UCSD-AML1 (cell line): ENCODE results near the gene PCNX3.

Source experiments
- DNase-seq: peaks from one replicate; lab custom pipeline; 2025; ENCODE audit not compliant: unreplicated experiment; lab: John Stamatoyannopoulos, UW

Gene PCNX3

GRCh38 chr11:65580031-65580692 is 35.4 kb upstream of the PCNX3 start:
- DNase-seq, result no peak

- DNase-seq, result no peak
These were observed 34.8 kb upstream of the PCNX3 start for GRCh38 chr11:65580756-65581155.

GRCh38 chr11:65581928-65582327 is 33.6 kb upstream of the PCNX3 start:
- DNase-seq, result no peak

- DNase-seq, result no peak
These were observed 32.0 kb upstream of the PCNX3 start for GRCh38 chr11:65583589-65583988.

- DNase-seq, result no peak
These were observed 31.5 kb upstream of the PCNX3 start for GRCh38 chr11:65584106-65584505.

GRCh38 chr11:65584723-65585171 is 30.8 kb upstream of the PCNX3 start:
- DNase-seq, result no peak

GRCh38 chr11:65585396-65586246 is 30.0 kb upstream of the PCNX3 start:
- DNase-seq, result no peak

- DNase-seq, result no peak
These were observed 29.3 kb upstream of the PCNX3 start for GRCh38 chr11:65586247-65586630.

- no peak for DNase-seq
These were observed 28.9 kb upstream of the PCNX3 start for GRCh38 chr11:65586676-65587075.

- DNase-seq, result peak; percentile 62
These were observed 27.1 kb upstream of the PCNX3 start for GRCh38 chr11:65588199-65589054.

GRCh38 chr11:65589444-65590239 is 25.9 kb upstream of the PCNX3 start:
- DNase-seq, result no peak

GRCh38 chr11:65590240-65590738 is 25.3 kb upstream of the PCNX3 start:
- no peak for DNase-seq

- DNase-seq, result no peak
These were observed 23.4 kb upstream of the PCNX3 start for GRCh38 chr11:65591939-65592857.

- no peak for DNase-seq
These were observed 22.6 kb upstream of the PCNX3 start for GRCh38 chr11:65592858-65593517.

GRCh38 chr11:65593518-65594414 is 21.8 kb upstream of the PCNX3 start:
- peak; percentile 36 for DNase-seq

GRCh38 chr11:65595131-65595530 is 20.4 kb upstream of the PCNX3 start:
- DNase-seq, result no peak

GRCh38 chr11:65595543-65596281 is 19.9 kb upstream of the PCNX3 start, which contains the start of gene KCNK7:
Gene KCNK7 (minus strand): TSS chr11:65595800. CDS start chr11:65595772, 28 bp downstream.
- no peak for DNase-seq
